ENCODE results near the gene ZG16. TPM values are rescaled to one million over a fixed set of nuclear protein-coding genes. Genes with fewer than 3 reads are reported as not detected.

The ZG16 gene
- total RNA-seq, 1 donor = not detected

DNA sequence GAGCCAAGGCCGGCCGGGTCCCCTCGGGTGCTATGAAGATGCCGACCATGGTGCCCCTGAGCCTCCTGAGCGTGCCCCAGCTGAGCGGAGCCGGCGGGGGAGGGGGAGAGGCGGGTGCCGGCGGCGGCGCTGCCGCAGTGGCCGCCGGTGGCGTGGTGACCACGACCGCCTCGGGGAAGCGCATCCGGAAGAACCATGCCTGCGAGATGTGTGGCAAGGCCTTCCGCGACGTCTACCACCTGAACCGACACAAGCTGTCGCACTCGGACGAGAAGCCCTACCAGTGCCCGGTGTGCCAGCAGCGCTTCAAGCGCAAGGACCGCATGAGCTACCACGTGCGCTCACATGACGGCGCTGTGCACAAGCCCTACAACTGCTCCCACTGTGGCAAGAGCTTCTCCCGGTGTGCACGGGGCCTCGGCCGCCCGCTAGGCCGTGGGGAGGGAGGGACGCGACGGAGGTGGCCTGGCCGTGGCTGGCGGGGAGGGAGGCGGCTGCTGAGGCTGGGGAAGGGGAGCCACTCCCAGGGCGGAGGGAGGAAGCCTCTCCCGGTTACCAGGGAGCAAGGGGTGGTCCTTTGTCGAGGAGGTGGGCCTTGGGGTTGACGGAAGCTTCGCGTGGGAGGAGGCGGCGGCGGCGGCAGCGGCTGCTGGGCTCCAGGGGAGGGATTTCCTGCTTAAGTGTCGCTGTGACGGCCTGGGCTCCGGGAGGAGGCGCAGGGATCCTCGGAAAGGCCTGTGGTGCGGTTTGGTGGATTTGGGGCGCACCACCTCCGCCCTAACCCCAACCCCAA, 29.6 kb downstream of the ZG16 start:
- no peaks in the 10 kb centered on the region for H3K9me3 ChIP-seq (ENCODE audit: low read depth, low read length)
- H3K4me1 ChIP-seq (ENCODE audit: insufficient read depth, low read length) = peaks cover 66% of the 10 kb centered on the region
- peak overlapping the region; percentile 54 for H3K4me3 ChIP-seq (ENCODE audit: low read length)
- peaks cover 5% of the 10 kb centered on the region for H3K27me3 ChIP-seq (ENCODE audit: insufficient read depth, low read length)

DNA sequence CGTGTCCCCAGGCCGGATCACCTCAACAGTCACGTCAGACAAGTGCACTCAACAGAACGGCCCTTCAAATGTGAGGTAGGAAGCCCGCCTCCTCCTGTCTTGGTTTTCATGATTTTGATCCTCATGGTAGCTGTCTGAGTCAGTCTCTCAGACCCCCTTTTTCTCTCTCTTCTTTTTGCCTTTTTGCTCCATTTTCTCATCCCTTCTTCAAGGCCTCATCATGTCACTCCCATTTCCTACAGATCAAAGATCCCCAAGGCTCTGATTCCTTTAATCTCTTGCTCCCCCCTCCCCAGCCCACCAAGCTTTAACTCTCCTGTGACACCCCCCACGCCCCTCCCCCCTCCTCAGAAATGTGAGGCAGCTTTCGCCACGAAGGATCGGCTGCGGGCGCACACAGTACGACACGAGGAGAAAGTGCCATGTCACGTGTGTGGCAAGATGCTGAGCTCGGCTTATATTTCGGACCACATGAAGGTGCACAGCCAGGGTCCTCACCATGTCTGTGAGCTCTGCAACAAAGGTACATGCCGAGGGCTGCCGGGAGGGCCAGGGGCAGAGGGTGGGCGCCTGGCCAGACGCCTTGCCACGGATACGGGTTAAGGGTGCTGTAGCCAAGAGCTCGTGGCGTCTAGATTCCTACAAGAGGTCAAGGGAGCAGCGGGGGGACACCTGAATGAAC, 30.3 kb downstream of the ZG16 start:
- H3K4me1 ChIP-seq (ENCODE audit: insufficient read depth, low read length) = peaks cover 66% of the 10 kb centered on the region
- H3K27me3 ChIP-seq (ENCODE audit: insufficient read depth, low read length) = peaks cover 6% of the 10 kb centered on the region
- no peaks in the 10 kb centered on the region for H3K9me3 ChIP-seq (ENCODE audit: low read depth, low read length)
- H3K4me3 ChIP-seq (ENCODE audit: low read length) = peak overlapping the region; percentile 54

DNA sequence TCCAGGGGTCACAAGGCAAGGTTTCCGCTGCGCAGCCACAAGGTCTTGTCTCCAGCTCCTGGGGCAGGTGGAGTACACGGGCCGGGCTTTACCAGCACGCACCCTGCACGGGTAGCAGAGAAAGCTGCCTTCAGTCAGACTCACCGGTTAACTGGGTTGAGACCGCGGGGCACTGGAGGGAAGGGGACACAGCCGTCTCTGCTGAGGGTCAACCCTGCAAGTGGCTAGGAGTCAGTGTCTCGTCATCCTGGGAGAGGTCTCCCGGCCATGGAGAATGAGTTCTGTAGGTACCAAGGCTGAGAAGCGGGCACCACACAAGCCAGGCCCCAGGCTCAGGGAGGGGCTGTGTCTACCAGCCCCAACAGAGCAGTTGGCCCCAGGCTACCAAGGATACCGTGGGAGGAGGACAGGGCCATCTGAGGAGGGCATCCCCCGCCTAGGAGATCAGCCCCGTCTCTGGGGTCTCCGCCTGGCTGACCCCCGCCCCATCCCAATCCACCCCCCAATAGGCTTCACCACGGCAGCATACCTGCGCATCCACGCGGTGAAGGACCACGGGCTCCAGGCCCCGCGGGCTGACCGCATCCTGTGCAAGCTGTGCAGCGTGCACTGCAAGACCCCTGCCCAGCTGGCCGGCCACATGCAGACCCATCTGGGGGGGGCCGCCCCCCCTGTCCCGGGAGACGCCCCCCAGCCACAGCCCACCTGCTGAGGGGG, 31.1 kb downstream of the ZG16 start:
- peaks cover 6% of the 10 kb centered on the region for H3K27me3 ChIP-seq (ENCODE audit: insufficient read depth, low read length)
- no peaks in the 10 kb centered on the region for H3K9me3 ChIP-seq (ENCODE audit: low read depth, low read length)
- no peak overlapping the region for H3K4me3 ChIP-seq (ENCODE audit: low read length)
- peaks cover 61% of the 10 kb centered on the region for H3K4me1 ChIP-seq (ENCODE audit: insufficient read depth, low read length)

DNA sequence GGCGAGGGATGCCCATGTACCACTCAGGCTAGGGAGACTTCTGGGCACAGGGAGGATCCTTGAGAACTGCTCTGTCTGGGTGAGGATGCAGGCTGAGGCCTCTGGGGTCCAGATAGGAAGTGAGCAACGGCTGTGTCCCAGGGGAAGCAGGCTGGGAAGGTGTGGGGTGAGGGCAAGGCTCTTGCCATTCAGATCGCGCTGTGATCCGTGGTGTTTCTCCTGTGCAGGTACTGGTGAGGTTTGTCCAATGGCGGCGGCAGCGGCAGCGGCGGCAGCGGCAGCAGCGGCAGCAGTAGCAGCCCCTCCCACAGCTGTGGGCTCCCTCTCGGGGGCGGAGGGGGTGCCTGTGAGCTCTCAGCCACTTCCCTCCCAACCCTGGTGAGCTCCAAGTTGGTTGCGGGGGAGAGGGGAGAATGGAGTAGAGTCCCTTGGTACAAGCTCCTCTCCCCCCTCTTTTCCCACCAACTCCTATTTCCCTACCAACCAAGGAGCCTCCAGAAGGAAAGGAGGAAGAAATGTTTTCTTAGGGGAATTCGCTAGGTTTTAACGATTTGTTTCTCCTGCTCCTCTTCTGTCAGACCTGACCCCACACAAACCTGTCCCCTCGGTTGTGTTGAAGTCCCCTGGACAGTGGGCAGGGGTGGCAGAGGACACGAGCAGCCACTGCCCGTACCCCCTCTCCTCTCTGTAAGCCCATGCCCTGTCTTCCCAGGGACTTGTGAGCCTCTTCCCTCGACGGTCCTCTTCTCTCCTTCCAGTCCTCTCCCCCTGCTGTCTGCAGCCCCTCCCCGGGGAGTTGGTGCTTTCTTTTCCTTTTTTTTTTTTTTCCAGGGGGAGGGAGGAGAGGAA, 32.0 kb downstream of the ZG16 start:
- H3K9me3 ChIP-seq (ENCODE audit: low read depth, low read length) = no peaks in the 10 kb centered on the region
- peaks cover 59% of the 10 kb centered on the region for H3K4me1 ChIP-seq (ENCODE audit: insufficient read depth, low read length)
- H3K4me3 ChIP-seq (ENCODE audit: low read length) = no peak overlapping the region
- peaks cover 6% of the 10 kb centered on the region for H3K27me3 ChIP-seq (ENCODE audit: insufficient read depth, low read length)

DNA sequence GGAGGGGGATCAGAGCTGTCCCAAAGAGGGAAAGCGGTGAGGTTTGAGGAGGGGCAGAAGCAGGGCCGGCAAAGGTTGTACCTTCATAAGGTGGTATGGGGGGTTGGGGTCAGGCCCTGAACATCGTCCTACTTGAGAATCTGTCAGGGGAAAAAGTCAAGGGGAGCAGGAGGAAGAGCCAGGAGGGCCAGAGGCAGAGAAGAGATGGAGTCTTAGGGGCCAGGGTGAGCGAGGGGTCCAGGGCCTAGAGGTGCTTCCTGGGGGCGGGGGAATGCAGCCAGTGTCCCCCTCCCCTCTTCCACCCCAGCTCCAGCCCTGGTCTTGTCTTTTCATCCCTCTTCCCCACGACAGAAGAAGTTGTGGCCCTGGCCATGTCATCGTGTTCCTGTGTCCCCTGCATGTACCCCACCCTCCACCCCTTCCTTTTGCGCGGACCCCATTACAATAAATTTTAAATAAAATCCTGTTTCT, 32.7 kb downstream of the ZG16 start:
- no peaks in the 10 kb centered on the region for H3K9me3 ChIP-seq (ENCODE audit: low read depth, low read length)
- peaks cover 6% of the 10 kb centered on the region for H3K27me3 ChIP-seq (ENCODE audit: insufficient read depth, low read length)
- peak overlapping the region; percentile 24 for H3K4me3 ChIP-seq (ENCODE audit: low read length)
- H3K4me1 ChIP-seq (ENCODE audit: insufficient read depth, low read length) = peaks cover 64% of the 10 kb centered on the region

DNA sequence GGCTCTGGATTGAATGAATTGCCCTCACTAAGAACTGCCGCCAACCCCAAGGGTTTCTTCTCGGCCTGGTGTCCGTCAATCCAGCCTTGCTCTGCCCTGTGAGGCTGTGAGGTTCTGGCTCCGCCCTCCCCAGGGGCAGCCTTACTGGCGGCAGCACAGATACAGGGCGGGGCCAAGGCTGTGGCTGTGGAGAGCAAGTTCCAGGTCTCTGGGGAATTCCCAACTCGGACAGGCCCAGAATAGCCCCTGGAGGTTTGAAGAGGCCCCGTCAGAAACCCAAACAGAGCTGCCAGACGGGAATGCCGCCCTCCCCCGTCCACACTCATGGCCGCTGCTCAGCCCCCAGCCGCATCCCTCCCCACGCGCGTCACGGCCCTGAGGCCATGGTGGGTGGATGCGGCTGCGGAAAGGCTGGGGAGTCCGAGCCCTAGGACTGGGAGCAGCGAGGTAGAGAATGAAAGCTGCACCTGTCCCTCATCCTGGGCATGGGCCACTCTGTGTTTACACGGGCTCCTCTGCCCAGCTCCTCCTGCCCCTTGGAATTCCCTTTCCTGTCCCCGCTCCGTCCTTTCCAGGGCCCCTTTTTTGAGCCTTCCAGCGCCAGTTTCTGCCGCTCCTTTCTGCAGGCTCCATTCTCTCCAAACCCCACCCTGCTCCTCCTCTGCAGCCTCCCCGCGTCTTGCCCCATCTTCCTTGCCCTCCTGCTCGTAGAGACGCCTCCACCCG, 33.3 kb downstream of the ZG16 start:
- peak overlapping the region; percentile 24 for H3K4me3 ChIP-seq (ENCODE audit: low read length)
- peaks cover 64% of the 10 kb centered on the region for H3K4me1 ChIP-seq (ENCODE audit: insufficient read depth, low read length)
- H3K9me3 ChIP-seq (ENCODE audit: low read depth, low read length) = no peaks in the 10 kb centered on the region
- H3K27me3 ChIP-seq (ENCODE audit: insufficient read depth, low read length) = peaks cover 6% of the 10 kb centered on the region

DNA sequence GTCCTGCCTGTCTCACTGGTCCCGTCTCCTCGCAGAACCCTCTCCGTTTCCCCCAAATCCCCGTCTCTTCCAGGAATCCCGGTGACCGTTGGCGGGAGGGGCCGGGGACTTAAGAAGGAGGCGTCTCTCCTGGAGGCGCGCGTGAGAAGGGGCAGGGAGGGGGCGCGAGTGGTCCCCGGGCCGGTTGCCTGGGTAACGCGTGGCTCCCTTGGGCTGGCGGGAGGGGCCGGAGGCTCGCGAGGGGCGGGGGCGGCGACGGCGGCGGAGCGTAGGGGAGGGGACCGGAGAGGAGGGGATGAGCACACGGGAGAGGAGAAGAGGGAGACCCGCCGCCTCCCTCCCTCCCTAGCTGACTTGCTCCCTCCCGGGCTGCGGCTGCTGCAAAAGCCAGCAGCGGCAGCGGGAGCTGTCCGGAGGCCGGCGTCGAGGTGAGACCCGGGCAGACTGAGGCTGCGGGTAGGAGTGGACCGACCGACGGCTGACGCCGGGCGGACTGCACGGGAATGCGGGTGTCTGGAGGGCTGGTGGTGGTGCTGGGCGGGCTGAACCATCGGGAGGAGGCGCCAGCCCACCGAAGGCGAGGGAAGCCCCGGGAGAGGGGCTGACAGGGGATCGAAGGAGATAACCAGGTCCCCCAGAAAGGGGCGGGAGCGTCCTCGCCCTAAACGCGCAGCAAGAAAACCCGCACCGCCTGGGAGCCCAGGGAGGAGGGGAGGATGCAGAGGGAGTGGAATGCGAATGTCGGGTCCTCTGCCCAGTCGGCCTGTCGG, 34.0 kb downstream of the ZG16 start, which contains the start of gene PRRT2:
PRRT2 (plus strand) TSS at position 298 of the 770 bp plus-strand sequence. CDS start 862 bp downstream, outside the sequence.
- peaks cover 71% of the 10 kb centered on the region for H3K4me1 ChIP-seq (ENCODE audit: insufficient read depth, low read length)
- no peaks in the 10 kb centered on the region for H3K9me3 ChIP-seq (ENCODE audit: low read depth, low read length)
- H3K4me3 ChIP-seq (ENCODE audit: low read length) = peak within 1 kb of the TSS; percentile 24

DNA sequence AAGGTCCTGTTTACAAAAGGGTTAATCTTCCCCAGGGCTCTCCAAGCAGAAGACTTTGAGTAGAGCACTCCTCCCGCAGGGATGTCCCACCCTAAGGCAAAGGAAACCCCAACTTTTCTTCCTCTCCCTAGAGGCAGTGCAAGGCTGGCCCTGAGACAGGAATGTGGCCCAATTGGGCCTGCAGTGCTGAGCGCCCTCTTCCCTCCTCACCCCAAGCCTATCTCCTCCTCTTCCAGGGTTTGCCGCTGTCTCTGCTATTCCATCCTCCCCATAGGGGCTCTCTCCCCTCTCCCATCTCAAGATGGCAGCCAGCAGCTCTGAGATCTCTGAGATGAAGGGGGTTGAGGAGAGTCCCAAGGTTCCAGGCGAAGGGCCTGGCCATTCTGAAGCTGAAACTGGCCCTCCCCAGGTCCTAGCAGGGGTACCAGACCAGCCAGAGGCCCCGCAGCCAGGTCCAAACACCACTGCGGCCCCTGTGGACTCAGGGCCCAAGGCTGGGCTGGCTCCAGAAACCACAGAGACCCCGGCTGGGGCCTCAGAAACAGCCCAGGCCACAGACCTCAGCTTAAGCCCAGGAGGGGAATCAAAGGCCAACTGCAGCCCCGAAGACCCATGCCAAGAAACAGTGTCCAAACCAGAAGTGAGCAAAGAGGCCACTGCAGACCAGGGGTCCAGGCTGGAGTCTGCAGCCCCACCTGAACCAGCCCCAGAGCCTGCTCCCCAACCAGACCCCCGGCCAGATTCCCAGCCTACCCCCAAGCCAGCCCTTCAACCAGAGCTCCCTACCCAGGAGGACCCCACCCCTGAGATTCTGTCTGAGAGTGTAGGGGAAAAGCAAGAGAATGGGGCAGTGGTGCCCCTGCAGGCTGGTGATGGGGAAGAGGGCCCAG, 34.9 kb downstream of the ZG16 start:
- H3K4me3 ChIP-seq (ENCODE audit: low read length) = no peak overlapping the region
- peaks cover 71% of the 10 kb centered on the region for H3K4me1 ChIP-seq (ENCODE audit: insufficient read depth, low read length)
- H3K27me3 ChIP-seq (ENCODE audit: insufficient read depth, low read length) = peaks cover 6% of the 10 kb centered on the region
- H3K9me3 ChIP-seq (ENCODE audit: low read depth, low read length) = no peaks in the 10 kb centered on the region

More for the DNA sequence above, 34.0 kb downstream of the ZG16 start, which contains the start of gene PRRT2:
- peaks cover 6% of the 10 kb centered on the region for H3K27me3 ChIP-seq (ENCODE audit: insufficient read depth, low read length)

DNA sequence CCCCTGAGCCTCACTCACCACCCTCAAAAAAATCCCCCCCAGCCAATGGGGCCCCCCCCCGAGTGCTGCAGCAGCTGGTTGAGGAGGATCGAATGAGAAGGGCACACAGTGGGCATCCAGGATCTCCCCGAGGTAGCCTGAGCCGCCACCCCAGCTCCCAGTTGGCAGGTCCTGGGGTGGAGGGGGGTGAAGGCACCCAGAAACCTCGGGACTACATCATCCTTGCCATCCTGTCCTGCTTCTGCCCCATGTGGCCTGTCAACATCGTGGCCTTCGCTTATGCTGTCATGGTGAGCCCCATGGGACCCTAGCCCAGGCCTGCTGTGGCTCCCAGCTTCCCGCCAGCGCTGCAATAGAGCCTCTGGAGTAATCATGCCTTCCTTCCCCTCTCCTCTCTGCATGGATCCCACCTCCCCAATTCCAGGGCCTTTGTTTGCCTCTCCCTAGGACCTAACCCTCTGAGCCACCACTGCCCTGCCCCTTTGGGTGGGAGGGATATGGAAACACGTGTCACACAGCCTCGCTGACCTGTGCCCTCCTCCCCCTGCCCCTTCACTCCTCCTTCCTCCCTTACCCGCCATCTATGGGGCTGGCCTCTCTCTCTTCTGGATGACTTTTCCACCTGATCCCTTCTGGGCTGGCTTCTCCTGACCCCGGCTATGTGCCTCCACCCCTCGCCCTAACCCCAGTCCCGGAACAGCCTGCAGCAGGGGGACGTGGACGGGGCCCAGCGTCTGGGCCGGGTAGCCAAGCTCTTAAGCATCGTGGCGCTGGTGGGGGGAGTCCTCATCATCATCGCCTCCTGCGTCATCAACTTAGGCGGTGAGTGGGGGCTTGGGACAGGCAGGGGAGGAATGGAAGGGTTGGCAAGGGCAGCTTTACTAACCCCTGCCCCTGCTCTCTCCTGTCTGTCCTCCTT, 35.8 kb downstream of the ZG16 start:
- H3K4me3 ChIP-seq (ENCODE audit: low read length) = no peak overlapping the region
- H3K27me3 ChIP-seq (ENCODE audit: insufficient read depth, low read length) = peaks cover 6% of the 10 kb centered on the region
- H3K9me3 ChIP-seq (ENCODE audit: low read depth, low read length) = no peaks in the 10 kb centered on the region
- H3K4me1 ChIP-seq (ENCODE audit: insufficient read depth, low read length) = peaks cover 68% of the 10 kb centered on the region

DNA sequence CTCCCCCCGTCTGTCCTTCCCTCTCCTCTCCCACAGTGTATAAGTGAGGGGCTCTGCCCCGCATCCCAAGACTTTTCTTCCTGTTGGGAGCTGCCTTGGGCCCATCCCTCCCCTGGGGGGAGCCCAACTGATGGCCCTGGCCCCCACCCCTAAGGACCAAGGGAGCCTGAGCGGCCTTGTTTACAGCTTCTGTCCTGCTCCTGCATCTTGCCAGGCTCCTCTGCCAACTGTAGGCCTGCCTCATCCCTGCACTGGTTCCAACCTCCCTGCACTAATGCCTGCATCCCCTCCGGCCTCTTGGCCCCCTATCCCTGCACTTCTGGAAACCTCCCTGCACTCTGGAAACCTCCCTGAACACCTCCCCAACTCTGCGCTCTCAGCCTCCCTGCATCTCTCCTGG, 36.5 kb downstream of the ZG16 start:
- peaks cover 69% of the 10 kb centered on the region for H3K4me1 ChIP-seq (ENCODE audit: insufficient read depth, low read length)
- H3K4me3 ChIP-seq (ENCODE audit: low read length) = no peak overlapping the region
- peaks cover 6% of the 10 kb centered on the region for H3K27me3 ChIP-seq (ENCODE audit: insufficient read depth, low read length)
- H3K9me3 ChIP-seq (ENCODE audit: low read depth, low read length) = no peaks in the 10 kb centered on the region

DNA sequence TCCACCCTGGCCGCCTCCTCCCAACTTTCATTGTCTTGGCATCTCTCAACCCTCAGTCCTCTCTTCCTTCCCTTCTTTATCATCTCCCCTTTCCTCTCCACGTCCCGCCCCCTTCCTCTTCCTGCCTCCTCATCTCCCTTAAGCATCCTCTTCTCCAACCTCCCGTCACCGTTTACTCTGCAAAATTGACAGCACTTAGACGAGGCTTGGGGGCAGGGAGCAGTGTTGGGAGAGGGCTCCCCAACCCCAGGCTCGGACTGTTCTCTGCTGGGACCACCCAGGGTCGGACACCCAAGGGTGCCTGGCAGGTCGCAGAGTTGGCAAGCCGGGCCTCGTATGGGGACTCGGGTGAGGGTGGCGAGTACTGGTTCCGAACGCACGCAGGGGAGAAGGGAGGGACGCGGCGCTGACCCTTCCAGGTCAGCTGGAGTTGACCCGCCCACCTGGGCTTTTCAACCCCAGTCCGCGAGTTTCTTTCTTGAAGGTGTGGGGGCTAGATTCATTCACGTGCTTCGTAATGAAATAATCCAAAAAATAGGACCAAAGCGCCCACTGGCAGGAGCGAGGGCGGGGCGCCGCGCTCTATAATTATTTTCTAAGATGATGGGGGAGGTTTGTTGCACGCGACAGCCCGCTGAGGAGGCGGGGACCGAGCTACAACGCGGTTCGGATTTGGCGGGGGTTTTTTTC, 37.1 kb downstream of the ZG16 start:
- Histone ChIP-seq H3K9me3 (ENCODE audit: low read depth, low read length) (no peaks in the 10 kb centered on the region), H3K4me3 (ENCODE audit: low read length) (peak overlapping the region; percentile 88), H3K4me1 (ENCODE audit: insufficient read depth, low read length) (peaks cover 69% of the 10 kb centered on the region), H3K27me3 (ENCODE audit: insufficient read depth, low read length) (peaks cover 6% of the 10 kb centered on the region)
